GM21526 (cell line): ENCODE results near the gene DNAH2.
"Not testable (repeated sequence)": the region's sequence is repeated elsewhere in the genome, so short reads cannot be mapped to it uniquely, and the experiment has no call there.

Source experiments
- ATAC-seq: cut with Tn5 transposase; IDR thresholded peaks from one replicate; pipeline ENCODE4 v1.9.1; 2021; ENCODE audit warnings: moderate library complexity; ENCODE audit not compliant: unreplicated experiment, low FRiP score

The DNAH2 gene

DNA sequence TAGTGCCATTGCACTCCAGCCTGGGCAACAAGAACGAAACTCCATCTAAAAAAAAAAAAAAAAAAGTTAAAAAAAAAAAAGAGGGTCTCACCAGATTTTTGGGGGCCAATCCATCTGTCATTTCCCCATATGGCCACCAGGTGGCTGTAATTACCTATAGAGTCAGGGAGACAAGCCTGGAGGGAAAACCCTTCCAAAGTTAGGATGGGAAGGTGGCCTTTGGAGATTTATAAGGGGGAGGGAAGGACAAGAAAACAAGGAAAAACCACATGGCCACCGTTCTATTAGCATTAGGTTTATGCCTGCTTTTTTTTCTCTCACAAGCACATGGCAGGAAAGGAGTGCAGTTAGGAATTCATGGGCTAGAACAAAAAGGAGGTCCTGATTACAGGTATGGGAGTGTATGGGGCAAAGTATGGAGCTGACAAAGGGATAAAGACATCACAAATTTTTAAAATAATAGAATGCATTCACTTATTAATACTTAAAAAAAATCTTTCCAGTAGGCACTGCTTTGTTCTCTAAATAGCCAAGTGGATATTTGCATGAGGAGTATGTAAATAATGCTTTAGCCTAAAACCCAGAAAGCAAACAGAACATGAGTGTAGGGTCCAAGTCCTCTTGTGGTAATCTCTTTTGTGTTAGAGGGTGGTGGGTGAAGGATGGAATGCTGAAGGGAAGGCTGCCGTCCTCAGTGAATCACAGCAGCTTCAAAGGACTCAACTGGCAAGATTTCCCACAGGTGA is 145.3 kb downstream of the DNAH2 start:
- ATAC-seq = no peak

DNA sequence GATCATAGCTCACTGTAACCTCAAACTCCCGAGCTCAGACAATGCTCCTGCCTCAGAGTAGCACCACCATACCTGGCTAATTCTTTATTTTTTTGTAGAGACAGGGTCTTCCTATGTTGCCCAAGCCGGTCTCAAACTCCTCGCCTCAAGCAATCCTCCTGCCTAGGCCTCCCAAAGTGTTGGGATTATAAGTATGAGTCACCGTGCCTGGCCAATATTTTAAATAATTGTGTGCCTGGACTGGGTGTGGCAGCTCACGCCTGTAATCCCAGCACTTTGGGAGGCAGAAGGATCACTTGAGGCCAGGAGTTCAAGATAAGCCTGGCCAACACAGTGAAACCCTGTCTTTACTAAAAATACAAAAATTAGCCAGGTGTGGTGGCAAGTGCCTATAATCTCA is 146.8 kb downstream of the DNAH2 start:
- not testable (repeated sequence) for ATAC-seq

DNA sequence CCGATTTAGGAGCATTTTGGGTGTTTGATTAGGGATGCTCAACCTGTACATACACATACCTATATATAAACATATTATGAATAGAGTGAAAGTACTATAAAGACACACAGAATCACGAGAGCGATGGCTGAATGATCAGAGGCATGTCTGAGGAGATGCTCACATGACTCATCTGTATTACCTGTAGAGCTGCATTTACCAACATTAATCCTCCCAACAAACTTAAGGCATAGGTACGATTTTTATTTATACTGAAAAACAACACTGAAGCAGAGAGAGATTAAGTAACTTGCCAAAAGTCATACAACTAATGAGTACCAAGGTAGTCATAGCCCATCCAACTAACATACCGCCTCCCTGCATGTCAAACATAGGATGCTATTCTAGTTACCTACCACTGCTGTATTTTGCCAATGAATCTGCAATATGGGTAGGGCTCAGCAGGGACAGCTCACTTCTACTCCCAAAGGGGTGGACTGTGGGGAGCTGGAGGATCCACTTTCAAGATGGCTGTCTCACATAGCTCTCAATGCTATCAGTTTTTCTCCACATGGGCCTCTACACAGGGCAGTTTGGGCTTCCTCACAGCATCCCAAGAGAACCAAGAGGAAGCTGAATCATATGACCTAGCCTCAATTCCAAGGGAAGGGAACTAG is 147.6 kb downstream of the DNAH2 start:
- no peak for ATAC-seq

DNA sequence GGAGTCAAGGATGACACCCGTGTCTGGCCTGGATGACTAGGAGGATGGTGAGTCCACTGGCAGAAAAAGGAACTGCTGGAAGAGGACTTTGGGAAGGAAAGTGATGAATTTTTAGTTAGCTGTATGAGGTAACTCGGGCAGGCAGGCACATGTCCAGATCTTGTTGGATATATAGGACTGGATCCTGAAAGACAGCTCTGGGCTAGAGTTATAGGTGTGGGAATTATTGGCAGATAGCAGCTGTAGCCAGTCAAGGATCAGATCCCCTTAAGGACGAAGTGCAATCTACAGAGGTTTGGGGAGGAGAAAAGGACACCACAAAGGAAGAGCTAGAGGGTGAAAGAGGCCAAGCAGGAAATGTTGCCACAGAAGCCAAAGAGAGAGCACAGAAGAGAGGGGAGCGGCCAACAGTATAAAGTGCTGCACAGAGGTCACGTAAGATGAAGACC is 150.4 kb downstream of the DNAH2 start:
- ATAC-seq = no peak

DNA sequence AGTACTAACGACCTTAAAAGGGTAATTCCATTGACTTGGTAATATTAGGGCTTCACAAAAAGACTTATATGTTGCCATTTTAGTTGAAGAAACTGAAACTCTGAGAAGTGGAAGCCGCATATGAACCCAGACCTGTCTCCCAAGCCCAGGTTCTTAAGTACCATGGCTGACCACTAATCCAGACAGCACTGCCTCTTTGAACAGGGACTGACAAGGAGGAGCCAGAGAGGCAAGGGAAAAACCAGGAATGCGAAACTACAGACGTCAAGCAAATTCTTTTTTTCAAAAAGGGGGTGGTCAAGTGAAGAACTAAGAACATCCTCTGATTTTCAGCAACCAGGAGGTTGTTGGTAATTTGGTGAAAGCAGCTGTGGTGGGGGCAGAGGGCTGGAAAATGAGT is 155.5 kb downstream of the DNAH2 start:
- no peak for ATAC-seq

DNA sequence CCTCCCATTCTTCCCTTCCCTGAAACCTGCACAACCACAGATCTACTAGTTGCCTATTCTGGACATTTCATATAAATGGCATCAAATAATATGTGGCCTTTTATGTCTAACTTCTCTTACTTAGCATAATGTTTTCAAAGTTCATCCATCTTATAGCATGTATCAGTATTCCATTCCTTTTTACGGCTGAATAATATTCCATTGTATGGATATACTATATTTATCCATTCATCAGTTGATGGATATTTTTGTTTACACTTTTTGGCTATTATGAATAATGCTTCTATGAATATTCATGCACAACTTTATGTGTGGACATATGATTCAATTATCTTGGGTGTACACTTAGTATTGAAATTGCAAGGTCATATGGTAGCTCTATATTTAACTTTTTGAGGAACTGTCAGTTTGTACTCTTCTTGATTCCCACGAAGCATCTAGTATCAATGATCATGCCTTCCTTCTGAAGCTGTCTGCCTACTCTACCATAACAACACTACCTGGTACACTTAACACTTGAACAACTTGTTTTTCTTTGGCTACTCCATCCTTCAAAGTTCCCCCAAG is 158.3 kb downstream of the DNAH2 start:
- no peak for ATAC-seq

- ATAC-seq = no peak
Measured at GRCh38 chr17:7878234-7878633, 160.7 kb downstream of the DNAH2 start.

DNA sequence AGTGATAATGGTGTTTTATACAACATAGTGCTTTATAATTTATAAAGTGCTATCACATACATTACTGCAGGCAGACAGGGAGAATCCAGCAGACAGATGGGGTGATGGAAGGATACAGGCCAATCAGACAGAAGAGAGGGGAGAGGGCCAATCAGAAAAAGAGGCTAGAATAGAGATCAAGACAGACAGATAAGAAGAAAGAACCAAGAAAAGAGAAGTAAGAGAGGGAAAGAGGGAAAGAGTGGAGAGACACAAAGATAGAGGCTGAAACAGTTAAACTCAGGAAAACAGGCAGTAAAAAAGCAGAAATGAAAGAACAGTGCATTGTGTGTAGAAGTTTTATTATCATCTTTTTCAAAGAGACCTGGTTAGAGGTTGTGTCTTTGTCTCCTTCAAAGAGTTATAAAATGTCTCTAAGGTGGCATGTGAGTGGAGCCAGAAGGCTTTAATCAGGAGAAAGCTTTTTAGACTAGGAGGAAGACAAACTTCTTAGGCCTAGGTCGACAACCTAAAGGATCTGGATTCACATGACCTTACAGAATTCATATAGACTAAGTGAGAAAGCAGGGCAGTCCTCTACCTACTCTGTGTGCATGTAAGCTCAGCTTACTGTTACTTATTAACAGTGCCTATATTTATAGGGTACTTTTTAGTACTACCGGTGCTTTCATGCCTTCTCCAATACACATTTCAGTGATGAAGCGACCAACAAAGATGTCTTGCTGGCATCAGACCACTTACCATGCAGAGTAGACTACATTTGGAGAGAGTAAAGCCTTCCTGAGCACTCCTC is 162.7 kb downstream of the DNAH2 start:
- ATAC-seq = no peak

DNA sequence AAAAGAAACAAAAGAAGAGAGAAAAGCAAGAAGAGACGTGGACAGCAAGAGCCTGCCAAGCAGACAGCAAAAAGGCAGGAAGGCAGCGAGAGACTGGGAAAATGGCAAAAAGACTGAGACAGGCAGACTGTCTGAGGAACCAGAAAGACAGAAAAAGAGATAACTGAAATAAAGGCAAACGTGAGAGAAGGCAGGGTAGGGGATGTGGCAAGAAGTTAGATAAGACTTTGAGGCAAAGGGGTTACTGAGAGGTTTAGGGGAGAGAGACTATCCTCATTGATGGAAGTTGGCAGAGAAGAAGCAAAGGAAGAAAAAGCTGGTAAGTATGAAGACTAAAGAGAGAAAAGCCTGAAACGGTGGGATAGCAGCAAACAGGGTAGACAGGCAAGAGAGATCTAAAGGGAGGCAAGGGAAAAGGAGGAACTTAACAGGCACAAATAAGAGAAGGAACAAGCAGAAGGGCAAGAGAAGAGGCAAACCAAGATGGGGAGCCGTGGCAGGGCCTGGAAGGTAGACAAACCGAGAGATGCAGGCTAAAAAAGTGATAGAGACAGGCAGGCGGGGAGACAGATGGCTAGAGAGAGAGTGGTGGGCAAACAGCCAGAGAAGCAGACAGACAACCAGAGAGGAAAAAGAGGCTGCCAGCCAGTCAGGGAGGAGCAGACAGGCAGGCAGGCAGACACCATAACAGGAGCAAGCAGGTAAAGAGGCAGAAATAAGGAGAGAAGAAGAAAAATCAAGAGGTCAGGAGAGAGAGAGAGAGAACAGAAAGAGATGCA is 163.9 kb downstream of the DNAH2 start:
- no peak for ATAC-seq

GRCh38 chr17:7882068-7882467 is 164.5 kb downstream of the DNAH2 start:
- ATAC-seq = no peak

GRCh38 chr17:7882629-7883028 is 165.1 kb downstream of the DNAH2 start:
- ATAC-seq = no peak
